Hepatocyte (in vitro differentiated cells): ENCODE data around the gene VN1R5.

Source experiments
- EZH2 ChIP-seq: fragments of 200-600 bp; sonication (generic); IDR thresholded peaks from 2 replicates; pipeline ENCODE4 v1.6.1; 2016; ENCODE audit warnings: antibody characterized with exemption, mild to moderate bottlenecking, borderline replicate concordance
- TF ChIP-seq, protein P1 (sequence below): fragments of 200-600 bp; sonication (generic); IDR thresholded peaks from 2 replicates; pipeline ENCODE4 v1.5.1; 2016; ENCODE audit warnings: antibody characterized with exemption, mild to moderate bottlenecking; ENCODE audit not compliant: poor library complexity

DNA sequence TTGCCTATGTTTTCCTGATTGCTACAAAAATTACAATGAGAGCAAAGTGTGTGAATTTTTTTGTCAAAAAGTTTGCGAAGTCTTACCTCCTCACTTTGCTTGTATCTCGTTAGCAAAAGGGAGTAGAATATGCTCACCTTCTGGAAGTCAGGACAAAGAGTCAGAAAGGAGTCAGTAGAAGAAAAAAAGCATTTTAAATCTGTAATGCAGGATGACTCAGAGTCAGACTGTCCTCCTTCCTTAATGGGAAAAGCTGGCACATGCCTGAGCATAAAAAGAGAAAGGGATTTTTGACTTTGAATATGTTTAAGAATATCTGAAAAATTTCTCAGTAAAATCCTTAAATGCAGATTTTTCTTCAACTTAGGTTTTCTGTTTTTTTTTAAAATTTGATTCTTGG lies 14.2 kb upstream of the VN1R5 start:
- no peak for TF ChIP-seq EZH2
- TF ChIP-seq, protein P1, sequence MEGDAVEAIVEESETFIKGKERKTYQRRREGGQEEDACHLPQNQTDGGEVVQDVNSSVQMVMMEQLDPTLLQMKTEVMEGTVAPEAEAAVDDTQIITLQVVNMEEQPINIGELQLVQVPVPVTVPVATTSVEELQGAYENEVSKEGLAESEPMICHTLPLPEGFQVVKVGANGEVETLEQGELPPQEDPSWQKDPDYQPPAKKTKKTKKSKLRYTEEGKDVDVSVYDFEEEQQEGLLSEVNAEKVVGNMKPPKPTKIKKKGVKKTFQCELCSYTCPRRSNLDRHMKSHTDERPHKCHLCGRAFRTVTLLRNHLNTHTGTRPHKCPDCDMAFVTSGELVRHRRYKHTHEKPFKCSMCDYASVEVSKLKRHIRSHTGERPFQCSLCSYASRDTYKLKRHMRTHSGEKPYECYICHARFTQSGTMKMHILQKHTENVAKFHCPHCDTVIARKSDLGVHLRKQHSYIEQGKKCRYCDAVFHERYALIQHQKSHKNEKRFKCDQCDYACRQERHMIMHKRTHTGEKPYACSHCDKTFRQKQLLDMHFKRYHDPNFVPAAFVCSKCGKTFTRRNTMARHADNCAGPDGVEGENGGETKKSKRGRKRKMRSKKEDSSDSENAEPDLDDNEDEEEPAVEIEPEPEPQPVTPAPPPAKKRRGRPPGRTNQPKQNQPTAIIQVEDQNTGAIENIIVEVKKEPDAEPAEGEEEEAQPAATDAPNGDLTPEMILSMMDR = no peak
